ENCODE results near the gene RAX2. TPM values are rescaled to one million over a fixed set of nuclear protein-coding genes. Genes with fewer than 3 reads are reported as not detected.
A peak's percentile ranks its signal among the peaks of the same experiment; 100 is the strongest.

RAX2 gene
- total and polyA plus RNA-seq, 2 of the 13 experiments (the other 11 are each of a cell fraction or from before 2014, with no cell fraction given): not detected

GRCh38 chr19:3761382-3762129 lies 10.5 kb downstream of the RAX2 start, which contains the start of gene APBA3 (continued):
- TF ChIP-seq CBFB (CRISPR knock-in tag; IDR thresholded peaks at IDR 0.05) (no peak), KDM1A (CRISPR knock-in tag; IDR thresholded peaks at IDR 0.05) (no peak), ZEB1 (IDR thresholded peaks at IDR 0.05; ENCODE audit: insufficient replicate concordance, low read depth) (no peak), DNMT3B (CRISPR knock-in tag; conservative IDR thresholded peaks at IDR 0.05) (no peak), MBNL3 (CRISPR knock-in tag; conservative IDR thresholded peaks at IDR 0.05) (no peak), SAP130 (CRISPR knock-in tag; IDR thresholded peaks at IDR 0.05; ENCODE audit: low read depth) (peak; percentile 84), NR2F2 (IDR thresholded peaks at IDR 0.05; ENCODE audit: borderline replicate concordance, low read depth) (no peak), PRDM10 (CRISPR knock-in tag; IDR thresholded peaks at IDR 0.05; ENCODE audit: low read depth) (peak; percentile 69), SUZ12 (IDR thresholded peaks at IDR 0.05; ENCODE audit: low read depth, low read length) (peak; percentile 91), ZNF639 (CRISPR knock-in tag; conservative IDR thresholded peaks at IDR 0.05) (no peak), POLR2AphosphoS2 (IDR thresholded peaks at IDR 0.05; ENCODE audit: low read depth, low read length) (no peak), ZNF333 (CRISPR knock-in tag; IDR thresholded peaks at IDR 0.05; ENCODE audit: borderline replicate concordance) (no peak), HOXA9 (CRISPR knock-in tag; IDR thresholded peaks at IDR 0.05; ENCODE audit: borderline replicate concordance) (no peak), SMAD3 (CRISPR knock-in tag; IDR thresholded peaks at IDR 0.05) (peak; percentile 76; the same call in 1 of the 2 replicates), ZNF234 (CRISPR knock-in tag; conservative IDR thresholded peaks at IDR 0.05) (peak; percentile 76; the same call in 1 of the 2 replicates), SETDB1 (CRISPR knock-in tag; IDR thresholded peaks at IDR 0.05; ENCODE audit: borderline replicate concordance) (0 out of 2 replicates have a peak, but pooled peaks have one; percentile 43), ZNF20 (CRISPR knock-in tag; IDR thresholded peaks at IDR 0.05) (no peak), ZFX (CRISPR knock-in tag; IDR thresholded peaks at IDR 0.05; ENCODE audit: low read depth) (peak; percentile 36; the same call in 1 of the 2 replicates), KAT2B (IDR thresholded peaks at IDR 0.05; ENCODE audit: borderline replicate concordance, low read depth, low read length) (no peak), SMYD3 (CRISPR knock-in tag; IDR thresholded peaks at IDR 0.05) (no peak)
- TF ChIP-seq, protein P1, sequence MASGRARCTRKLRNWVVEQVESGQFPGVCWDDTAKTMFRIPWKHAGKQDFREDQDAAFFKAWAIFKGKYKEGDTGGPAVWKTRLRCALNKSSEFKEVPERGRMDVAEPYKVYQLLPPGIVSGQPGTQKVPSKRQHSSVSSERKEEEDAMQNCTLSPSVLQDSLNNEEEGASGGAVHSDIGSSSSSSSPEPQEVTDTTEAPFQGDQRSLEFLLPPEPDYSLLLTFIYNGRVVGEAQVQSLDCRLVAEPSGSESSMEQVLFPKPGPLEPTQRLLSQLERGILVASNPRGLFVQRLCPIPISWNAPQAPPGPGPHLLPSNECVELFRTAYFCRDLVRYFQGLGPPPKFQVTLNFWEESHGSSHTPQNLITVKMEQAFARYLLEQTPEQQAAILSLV (CRISPR knock-in tag; IDR thresholded peaks at IDR 0.05; ENCODE audit: borderline replicate concordance): peak; percentile 75
- TF ChIP-seq, protein P2, sequence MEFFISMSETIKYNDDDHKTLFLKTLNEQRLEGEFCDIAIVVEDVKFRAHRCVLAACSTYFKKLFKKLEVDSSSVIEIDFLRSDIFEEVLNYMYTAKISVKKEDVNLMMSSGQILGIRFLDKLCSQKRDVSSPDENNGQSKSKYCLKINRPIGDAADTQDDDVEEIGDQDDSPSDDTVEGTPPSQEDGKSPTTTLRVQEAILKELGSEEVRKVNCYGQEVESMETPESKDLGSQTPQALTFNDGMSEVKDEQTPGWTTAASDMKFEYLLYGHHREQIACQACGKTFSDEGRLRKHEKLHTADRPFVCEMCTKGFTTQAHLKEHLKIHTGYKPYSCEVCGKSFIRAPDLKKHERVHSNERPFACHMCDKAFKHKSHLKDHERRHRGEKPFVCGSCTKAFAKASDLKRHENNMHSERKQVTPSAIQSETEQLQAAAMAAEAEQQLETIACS (CRISPR knock-in tag; IDR thresholded peaks at IDR 0.05): no peak
- TF ChIP-seq, protein P3, sequence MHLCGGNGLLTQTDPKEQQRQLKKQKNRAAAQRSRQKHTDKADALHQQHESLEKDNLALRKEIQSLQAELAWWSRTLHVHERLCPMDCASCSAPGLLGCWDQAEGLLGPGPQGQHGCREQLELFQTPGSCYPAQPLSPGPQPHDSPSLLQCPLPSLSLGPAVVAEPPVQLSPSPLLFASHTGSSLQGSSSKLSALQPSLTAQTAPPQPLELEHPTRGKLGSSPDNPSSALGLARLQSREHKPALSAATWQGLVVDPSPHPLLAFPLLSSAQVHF (CRISPR knock-in tag; IDR thresholded peaks at IDR 0.05): no peak
